IMR-90 (cell line): ENCODE data around the gene DNAJB2. TPM values are rescaled to one million over a fixed set of nuclear protein-coding genes. Genes with fewer than 3 reads are reported as not detected.

Source experiments
- ATAC-seq: fragments of 200-7000 bp; cut with Tn5 transposase; 2 replicates; pipeline ENCODE4 v1.9.1; 2020; ENCODE audit warnings: low read depth, mild to moderate bottlenecking, moderate library complexity
- BruUV-seq: library from RNA; stranded (reverse); fragments of 400-500 nt; replicated peaks from 2 replicates; lab custom pipeline; 2021; lab: Mats Ljungman, UMichigan
- CTCF ChIA-PET: fragments of 300-600 bp; formaldehyde crosslinking; extraction: SDS; loops from one replicate; lab custom pipeline; 2021; ENCODE audit warnings: antibody characterized with exemption; lab: Yijun Ruan, JAX
- POLR2A ChIA-PET: fragments of 300-600 bp; sonication (Branson Sonifier 250); formaldehyde crosslinking; loops from one replicate; lab custom pipeline; 2022; ENCODE audit warnings: antibody characterized with exemption; ENCODE audit not compliant: unreplicated experiment; lab: Charles Lee
- DNase-seq: peaks from one replicate; pipeline ENCODE4 v3.0.0; 2013
- H2AFZ ChIP-seq: replicated peaks from 2 replicates; pipeline ENCODE3; 2013; ENCODE audit warnings: low read length, mild to moderate bottlenecking; ENCODE audit not compliant: poor library complexity
- H2AK5ac ChIP-seq: 2 replicates; pipeline ENCODE4 v1.6.1; 2013; ENCODE audit warnings: low read depth, low read length, inconsistent platforms
- H2AK9ac ChIP-seq: replicated peaks from 2 replicates; pipeline ENCODE3; 2013; ENCODE audit warnings: mild to moderate bottlenecking, low read depth, low read length, moderate library complexity; ENCODE audit not compliant: poor library complexity
- H2BK120ac ChIP-seq: 2 replicates; pipeline ENCODE4 v1.6.1; 2013; ENCODE audit warnings: low read depth, low read length, inconsistent platforms
- H2BK15ac ChIP-seq: 3 replicates; pipeline ENCODE4 v1.6.1; 2013; ENCODE audit warnings: low read depth, low read length, inconsistent platforms
- H2BK20ac ChIP-seq: 2 replicates; pipeline ENCODE4 v1.6.1; 2013; ENCODE audit warnings: low read depth, mild to moderate bottlenecking, inconsistent platforms, low read length, moderate library complexity
- H2BK5ac ChIP-seq: 2 replicates; pipeline ENCODE4 v1.6.1; 2013; ENCODE audit warnings: mild to moderate bottlenecking, low read depth, low read length, inconsistent platforms; ENCODE audit not compliant: poor library complexity, severe bottlenecking
- H3K14ac ChIP-seq: replicated peaks from 2 replicates; pipeline ENCODE4 v1.6.1; 2013; ENCODE audit warnings: low read depth, low read length, inconsistent platforms
- H3K18ac ChIP-seq: 2 replicates; pipeline ENCODE4 v1.6.1; 2013; ENCODE audit warnings: low read depth, low read length, control low read depth
- H3K23ac ChIP-seq: 2 replicates; pipeline ENCODE4 v1.6.1; 2013; ENCODE audit warnings: low read depth, low read length, inconsistent platforms
- H3K27ac ChIP-seq: 2 replicates; pipeline ENCODE4 v1.5.1; 2013; ENCODE audit warnings: mild to moderate bottlenecking, control low read depth, low read length; ENCODE audit not compliant: insufficient read depth
- H3K27me3 ChIP-seq: 2 replicates; pipeline ENCODE4 v1.6.1; 2013; ENCODE audit warnings: low read length; ENCODE audit not compliant: control insufficient read depth, insufficient read depth
- H3K36me3 ChIP-seq: 2 replicates; pipeline ENCODE4 v1.6.1; 2013; ENCODE audit warnings: low read length, mixed read lengths; ENCODE audit not compliant: control insufficient read depth, insufficient read depth
- H3K4ac ChIP-seq: 2 replicates; pipeline ENCODE4 v1.6.1; 2013; ENCODE audit warnings: low read depth, low read length, inconsistent platforms
- H3K4me1 ChIP-seq: 2 replicates; pipeline ENCODE4 v1.6.1; 2013; ENCODE audit warnings: low read length, mixed read lengths; ENCODE audit not compliant: control insufficient read depth, insufficient read depth
- H3K4me2 ChIP-seq: 2 replicates; pipeline ENCODE4 v1.6.1; 2013; ENCODE audit warnings: low read depth, mild to moderate bottlenecking, control low read depth, low read length, moderate library complexity
- H3K4me3 ChIP-seq: 2 replicates; pipeline ENCODE4 v1.5.1; 2013; ENCODE audit warnings: low read depth, mild to moderate bottlenecking, control low read depth, low read length, moderate library complexity; ENCODE audit not compliant: insufficient read depth
- H3K56ac ChIP-seq: 2 replicates; pipeline ENCODE4 v1.6.1; 2013; ENCODE audit warnings: low read length, inconsistent platforms; ENCODE audit not compliant: insufficient read depth; ENCODE audit errors: extremely low read depth
- H3K79me1 ChIP-seq, 2 experiments: 2 replicates each; pipeline ENCODE4 v1.6.1; 2013; ENCODE audit warnings: low read length in 2 of 2, inconsistent platforms in 1 of 2, low read depth in 1 of 2
- H3K9ac ChIP-seq: 2 replicates; pipeline ENCODE4 v1.6.1; 2013; ENCODE audit warnings: low read depth, low read length, control low read depth
- H3K9me1 ChIP-seq: 2 replicates; pipeline ENCODE4 v1.6.1; 2013; ENCODE audit warnings: low read length, inconsistent platforms; ENCODE audit not compliant: insufficient read depth
- H3K9me3 ChIP-seq: 2 replicates; pipeline ENCODE4 v1.6.1; 2013; ENCODE audit warnings: low read length; ENCODE audit not compliant: control insufficient read depth, insufficient read depth
- H4K20me1 ChIP-seq: 2 replicates; pipeline ENCODE4 v1.6.1; 2013; ENCODE audit warnings: low read length, inconsistent platforms; ENCODE audit not compliant: insufficient read depth
- H4K5ac ChIP-seq: 2 replicates; pipeline ENCODE4 v1.6.1; 2013; ENCODE audit warnings: mild to moderate bottlenecking, low read depth, low read length, control low read depth
- H4K8ac ChIP-seq, 2 experiments: 2 replicates each; pipeline ENCODE4 v1.6.1; 2013; ENCODE audit warnings: low read depth in 2 of 2, low read length in 2 of 2, control low read depth in 1 of 2, inconsistent platforms in 1 of 2
- H4K91ac ChIP-seq: 2 replicates; pipeline ENCODE4 v1.6.1; 2013; ENCODE audit warnings: low read depth, low read length, inconsistent platforms; ENCODE audit not compliant: insufficient read depth
- BHLHE40 ChIP-seq: fragments of 150-350 bp; IDR thresholded peaks from 2 replicates; pipeline ENCODE4 v1.6.1; 2016; ENCODE audit warnings: mild to moderate bottlenecking, low read depth, low read length
- FOS ChIP-seq: fragments of 150-350 bp; IDR thresholded peaks from 2 replicates; pipeline ENCODE4 v1.6.1; 2016; ENCODE audit warnings: low read depth, low read length
- MAZ ChIP-seq: IDR thresholded peaks from 2 replicates; pipeline ENCODE4 v1.6.1; 2012; ENCODE audit warnings: low read depth, mild to moderate bottlenecking, low read length, improper control_type of control experiment, moderate library complexity, borderline replicate concordance
- NFE2L2 ChIP-seq: fragments of 150-350 bp; IDR thresholded peaks from 2 replicates; pipeline ENCODE4 v1.6.1; 2016; ENCODE audit warnings: low read depth, mild to moderate bottlenecking, low read length
- POLR2A ChIP-seq: IDR thresholded peaks from 2 replicates; pipeline ENCODE4 v1.6.1; 2012; ENCODE audit warnings: mild to moderate bottlenecking, low read depth, low read length
- SMC3 ChIP-seq: fragments of 150-350 bp; IDR thresholded peaks from 2 replicates; pipeline ENCODE4 v1.6.1; 2016; ENCODE audit warnings: low read depth, mild to moderate bottlenecking, antibody characterized with exemption, low read length, moderate library complexity
- WGBS, 2 experiments: methylation state at CpG; one replicate each; pipeline versions ENCODE4 v1.1.5 to v1.1.7; 2013; ENCODE audit warnings: missing lambda C conversion rate in 2 of 2; ENCODE audit not compliant: insufficient read length in 1 of 2; ENCODE audit errors: extremely low coverage in 2 of 2; 5-methylcytosine and 5-hydroxymethylcytosine counted together
- dilution Hi-C: fragments of 300-500 bp; cut with HindIII; formaldehyde crosslinking; loops from one replicate; pipeline ENCODE4 v1.14.3; 2018; ENCODE audit warnings: low sequenced_read_pairs; ENCODE audit not compliant: unreplicated experiment
- in situ Hi-C: fragments of 300-500 bp; cut with MboI; formaldehyde crosslinking; loops from 3 replicates; pipeline ENCODE4 v1.14.3; 2019; ENCODE audit warnings: low sequenced_read_pairs, inconsistent platforms, mixed read lengths
- intact Hi-C: fragments of 100-400 bp; cut with micrococcal nuclease; formaldehyde crosslinking; loops from 2 replicates; pipeline ENCODE4 v1.10.0; 2022
- polyA plus RNA-seq, 3 experiments: library from polyadenylated mRNA; depleted of rRNA; stranded (reverse); fragments of >200 nt; gene quantifications; 2 replicates each; pipeline ENCODE4 v1.2.3, GENCODE V29; 2012; ENCODE audit warnings: low replicate concordance in 1 of 3
- total RNA-seq: library from RNA; depleted of rRNA; stranded (reverse); fragments of >200 nt; gene quantifications from 2 replicates; pipeline ENCODE4 v1.2.3, GENCODE V29; 2012
- TF ChIP-seq, protein P1 (sequence below): fragments of 150-350 bp; IDR thresholded peaks from 2 replicates; pipeline ENCODE4 v1.6.1; 2017; ENCODE audit warnings: mild to moderate bottlenecking, antibody characterized with exemption, low read length, low read depth

DNAJB2 gene
- total and polyA plus RNA-seq, 2 of the 4 experiments (the other 2 are of a cell fraction) = 30.6 to 45.8 TPM

DNA sequence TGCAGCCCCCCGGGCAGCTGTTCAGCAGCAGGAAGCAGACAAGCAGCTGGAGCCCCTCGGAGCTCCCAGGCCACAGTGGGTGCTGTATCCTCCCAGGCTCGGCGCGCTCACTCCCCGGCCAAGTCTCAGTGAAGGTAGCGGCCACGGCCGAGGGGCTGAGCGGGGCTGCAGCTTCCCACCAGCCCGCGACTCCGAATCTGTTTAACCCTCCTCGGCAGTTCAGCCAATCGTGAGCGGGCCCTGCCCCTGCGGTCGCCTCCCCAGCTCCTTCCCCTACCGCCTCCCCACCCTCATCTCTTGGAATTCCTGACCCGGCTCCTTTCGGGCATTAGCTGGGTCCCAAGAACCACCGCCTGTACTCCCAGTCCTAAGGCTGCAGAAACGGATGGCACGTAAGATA, 53.4 kb downstream of the DNAJB2 start, which contains the start of gene RESP18:
Gene RESP18 (minus strand): TSS at position 203 of the 400 bp plus-strand sequence.
- H2AFZ ChIP-seq = peak within 1 kb of the TSS; percentile 69
- H3K18ac ChIP-seq = no peak within 1 kb of the TSS
- H4K91ac ChIP-seq = no peak within 1 kb of the TSS
- intact Hi-C loops (no loop called here), in situ Hi-C loops (no loop called here), dilution Hi-C loops (no loop called here)
- 0% methylated on average over 8 of the region's 24 CpGs; no CpG with 5 or more reads in 1 of the 2 experiments for WGBS, 2 experiments
- peaks cover 6% of the 10 kb centered on the region for H3K9me3 ChIP-seq
- no peak within 1 kb of the TSS for H2BK15ac ChIP-seq
- no peak within 1 kb of the TSS for H3K27ac ChIP-seq
- H3K23ac ChIP-seq = no peak within 1 kb of the TSS
- ATAC-seq (no peak), DNase-seq (no peak)
- ChIA-PET CTCF (no interaction called here), POLR2A (no interaction called here)
- no peak within 1 kb of the TSS for H3K14ac ChIP-seq
- no peak within 1 kb of the TSS for H2BK5ac ChIP-seq
- H4K5ac ChIP-seq = no peak within 1 kb of the TSS
- H3K9ac ChIP-seq = no peak within 1 kb of the TSS
- no peaks in the 10 kb centered on the region for H3K79me1 ChIP-seq
- no peak within 1 kb of the TSS for H4K8ac ChIP-seq
- no peak within 1 kb of the TSS for H2AK5ac ChIP-seq
- no TSS peak for BruUV-seq
- no peaks in the 10 kb centered on the region for H4K20me1 ChIP-seq
- peaks cover 56% of the 10 kb centered on the region for H3K27me3 ChIP-seq
- TF ChIP-seq MAZ = no peak
- TF ChIP-seq POLR2A = no peak
- TF ChIP-seq NFE2L2 = no peak
- no peak for TF ChIP-seq SMC3
- no peak for TF ChIP-seq FOS
- no peak for TF ChIP-seq BHLHE40
- TF ChIP-seq, protein P1, sequence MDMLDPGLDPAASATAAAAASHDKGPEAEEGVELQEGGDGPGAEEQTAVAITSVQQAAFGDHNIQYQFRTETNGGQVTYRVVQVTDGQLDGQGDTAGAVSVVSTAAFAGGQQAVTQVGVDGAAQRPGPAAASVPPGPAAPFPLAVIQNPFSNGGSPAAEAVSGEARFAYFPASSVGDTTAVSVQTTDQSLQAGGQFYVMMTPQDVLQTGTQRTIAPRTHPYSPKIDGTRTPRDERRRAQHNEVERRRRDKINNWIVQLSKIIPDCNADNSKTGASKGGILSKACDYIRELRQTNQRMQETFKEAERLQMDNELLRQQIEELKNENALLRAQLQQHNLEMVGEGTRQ = no peak
- no peak within 1 kb of the TSS for H3K4ac ChIP-seq
- no peak within 1 kb of the TSS for H2BK120ac ChIP-seq
- no peak within 1 kb of the TSS for H2AK9ac ChIP-seq
- no peaks in the 10 kb centered on the region for H3K4me1 ChIP-seq
- H3K4me3 ChIP-seq = no peak within 1 kb of the TSS
- no peak within 1 kb of the TSS for H3K56ac ChIP-seq
- peak within 1 kb of the TSS; percentile 48 for H3K4me2 ChIP-seq
- H3K9me1 ChIP-seq = no peaks in the 10 kb centered on the region
- no peak within 1 kb of the TSS for H2BK20ac ChIP-seq
- H3K36me3 ChIP-seq = no peaks in the 10 kb centered on the region
